T-helper 22 cell (primary cell): Measurements from ENCODE around the gene PAQR4.

Source experiments
- DNase-seq: peaks from one replicate; pipeline ENCODE4 v3.0.0-alpha.2; 2020; ENCODE audit warnings: low read depth

Gene PAQR4

DNA sequence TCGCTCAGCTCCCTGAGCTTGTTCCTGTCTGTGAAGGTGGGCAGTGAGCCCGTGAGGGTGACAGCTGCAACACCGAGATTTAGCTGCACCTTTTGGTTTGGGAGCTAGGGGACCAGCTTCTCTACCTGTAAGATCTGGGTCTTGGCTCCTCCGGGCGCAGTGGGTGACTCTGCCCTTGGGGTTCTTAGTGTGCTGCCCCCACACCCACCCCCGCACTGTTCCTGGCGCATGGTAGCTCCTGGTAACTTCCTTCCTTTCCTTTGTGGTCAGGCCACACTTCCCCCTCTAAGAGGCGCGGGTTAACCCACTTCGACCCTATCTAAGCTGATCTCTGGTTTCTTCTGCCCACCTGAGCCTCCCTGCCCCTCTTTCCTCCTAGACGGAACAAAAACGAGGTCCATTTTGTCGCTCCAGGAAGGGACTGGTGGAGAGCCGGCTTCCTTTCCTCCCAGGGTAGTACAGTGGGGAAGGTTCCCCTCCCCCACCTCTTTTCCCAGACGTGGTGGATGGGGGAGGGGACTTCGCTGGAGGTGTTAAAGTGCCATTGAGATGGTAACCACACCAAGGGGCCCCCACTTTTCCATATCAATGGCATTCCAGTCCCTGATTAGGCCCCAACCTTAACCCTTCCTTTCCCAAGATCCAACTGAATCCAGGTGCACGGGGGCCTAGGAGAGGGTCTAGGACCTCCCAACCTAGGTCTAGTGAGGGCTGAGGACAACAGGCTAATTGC, 39.0 kb downstream of the PAQR4 start:
- DNase-seq: no peak

- DNase-seq: no peak
Observed at GRCh38 chr16:3008690-3009037, 39.5 kb downstream of the PAQR4 start.

DNA sequence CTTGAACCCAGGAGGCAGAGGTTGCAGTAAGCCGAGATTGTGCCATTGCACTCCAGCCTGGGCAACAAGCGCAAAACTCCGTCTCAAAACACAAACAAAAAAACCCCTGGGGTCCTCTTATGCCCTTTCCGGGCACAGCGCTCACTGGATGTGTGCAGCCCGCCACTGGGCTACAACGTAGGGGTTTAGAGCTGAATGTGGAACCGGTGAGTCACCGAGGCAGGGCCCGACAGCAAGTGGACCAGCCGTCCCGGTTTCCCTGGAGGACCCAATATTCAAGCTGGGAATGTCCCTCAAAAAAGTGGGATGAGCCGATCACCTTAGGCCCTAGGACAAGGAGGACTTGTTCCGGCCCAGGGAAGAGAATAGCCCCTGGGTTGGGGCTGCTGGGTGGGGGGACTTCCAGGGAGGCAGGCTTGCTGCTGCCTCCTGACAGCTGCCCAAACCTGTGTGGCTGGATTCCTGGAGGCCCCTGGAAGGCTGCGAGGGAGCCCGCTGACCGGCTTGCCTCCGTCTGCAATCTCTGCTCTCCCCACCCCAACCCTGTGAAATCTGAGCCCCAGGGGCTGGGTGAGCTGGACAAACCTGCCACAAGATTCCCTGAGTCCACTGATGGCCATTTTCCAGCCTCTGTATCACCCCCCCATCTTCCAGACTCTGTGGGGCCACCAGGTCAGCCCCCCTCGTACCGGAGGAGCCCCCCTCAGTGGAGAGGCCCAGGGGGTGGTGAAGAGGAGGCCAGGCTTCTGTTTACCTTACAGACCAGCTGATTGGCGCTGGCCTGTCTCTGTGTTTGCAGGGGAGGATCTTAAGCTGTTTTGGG, 40.6 kb downstream of the PAQR4 start:
- DNase-seq: no peak

DNA sequence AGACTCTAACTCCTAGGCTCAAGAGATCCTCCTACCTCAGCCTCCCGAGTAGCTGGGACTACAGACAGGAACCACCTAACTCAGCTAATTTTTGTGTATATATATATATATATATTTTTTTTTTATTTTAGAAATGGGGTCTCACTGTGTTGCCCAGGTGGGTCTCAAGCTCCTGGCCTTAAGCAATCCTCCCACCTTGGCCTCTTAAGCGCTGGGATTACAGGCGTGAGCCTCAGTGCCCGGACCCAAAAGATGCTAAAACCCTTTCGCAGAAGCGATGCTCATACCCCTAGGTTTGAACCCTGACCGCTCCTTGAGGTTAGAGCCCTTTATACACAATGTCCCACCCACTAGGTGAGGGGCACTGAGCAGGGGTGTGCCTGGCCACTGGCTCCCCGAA, 41.4 kb downstream of the PAQR4 start:
- no peak for DNase-seq

- DNase-seq: no peak
Observed at GRCh38 chr16:3012246-3012645, 43.1 kb downstream of the PAQR4 start.

GRCh38 chr16:3012828-3013420, 43.8 kb downstream of the PAQR4 start, which contains the start of gene CLDN9:
CLDN9 (plus strand) TSS chr16:3012923; CDS start chr16:3013363, 440 bp downstream.
- no peak for DNase-seq

- no peak for DNase-seq
Observed at GRCh38 chr16:3013491-3013951, 44.4 kb downstream of the PAQR4 start.

DNA sequence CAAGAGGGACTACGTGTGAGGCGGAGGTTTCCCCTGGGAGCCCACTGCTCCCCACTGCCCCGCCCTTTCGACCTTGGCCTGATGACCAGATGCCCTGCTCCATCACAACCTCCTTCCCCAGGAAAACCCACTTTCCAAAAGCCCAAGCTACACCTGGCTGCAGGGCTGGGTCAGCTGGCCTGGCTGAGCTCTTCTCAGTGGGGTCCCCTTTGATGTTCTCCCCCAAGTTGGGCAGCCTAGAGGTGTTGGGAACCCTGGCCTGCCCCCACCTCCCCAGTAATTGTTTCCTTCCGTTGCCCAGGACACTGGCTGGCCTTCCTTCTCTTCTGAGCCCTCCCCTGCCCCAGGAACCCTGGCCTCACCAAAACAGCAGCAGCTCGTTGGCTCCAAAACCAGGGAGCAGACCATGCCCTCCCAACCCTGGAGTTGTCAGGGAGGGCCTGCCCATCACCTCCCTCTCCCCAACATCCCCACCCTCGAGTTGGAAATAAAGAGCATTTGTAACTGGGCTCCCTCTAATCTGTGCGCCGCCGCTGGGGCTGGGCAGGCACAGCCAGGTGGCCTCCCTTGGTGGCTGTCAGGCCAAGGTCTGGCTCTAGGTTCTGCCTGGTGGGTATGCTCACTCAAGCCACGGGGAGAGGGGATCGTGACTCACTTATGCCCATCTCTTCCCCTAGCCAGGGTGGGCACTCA, 45.0 kb downstream of the PAQR4 start:
- no peak for DNase-seq

GRCh38 chr16:3014971-3015370, 45.8 kb downstream of the PAQR4 start:
- no peak for DNase-seq

DNA sequence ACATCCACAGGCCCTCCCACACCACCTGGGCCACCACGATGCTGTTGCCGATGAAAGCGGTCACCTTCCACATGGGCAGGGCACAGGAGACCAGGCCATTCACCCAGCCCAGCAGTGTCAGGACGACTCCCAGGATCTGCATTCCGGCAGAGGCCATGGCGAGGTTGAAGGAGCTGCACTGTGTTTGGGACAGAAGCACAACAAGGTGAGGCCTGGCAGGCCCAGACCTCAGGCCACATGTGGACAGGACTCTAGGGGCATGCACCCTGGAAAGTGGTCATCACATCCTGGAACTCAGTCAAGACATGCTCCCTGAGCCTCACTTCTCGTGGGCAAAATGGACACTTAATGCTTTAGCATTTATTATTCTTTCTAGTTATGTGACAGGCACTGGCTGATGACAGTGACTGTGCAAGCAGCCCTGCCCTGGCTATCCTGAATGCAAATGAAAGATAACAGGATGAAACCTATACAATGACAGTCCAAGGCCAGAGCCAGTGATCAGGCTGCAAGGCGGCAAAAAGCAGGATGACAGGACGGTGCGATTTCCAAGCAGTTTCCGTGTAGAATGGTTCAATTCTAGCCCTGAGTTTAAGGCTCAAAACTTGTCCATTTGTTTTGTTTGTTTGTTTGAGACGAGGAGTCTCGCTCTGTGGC, 46.8 kb downstream of the PAQR4 start:
- DNase-seq: no peak

DNA sequence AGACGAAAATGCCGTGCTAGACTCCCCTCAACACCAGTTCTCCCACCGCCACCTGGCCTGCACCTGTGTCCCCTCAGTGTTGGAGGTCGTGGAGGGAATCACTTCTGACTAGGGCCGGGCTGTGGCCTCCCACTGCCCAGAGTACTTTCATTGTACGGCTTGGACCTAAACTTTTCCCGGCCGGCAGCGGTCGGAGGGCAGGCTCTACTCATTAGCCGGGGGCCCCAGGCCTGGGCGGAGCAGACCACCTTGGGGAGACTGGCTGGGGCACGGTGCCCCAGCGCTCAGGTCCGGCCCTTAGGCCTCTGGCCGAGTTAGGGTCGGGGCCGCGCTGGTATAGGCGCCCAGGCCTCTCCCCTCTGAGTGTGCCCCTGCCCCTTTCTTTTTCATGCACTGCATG, 48.2 kb downstream of the PAQR4 start:
- no peak for DNase-seq

- DNase-seq: no peak
Observed at GRCh38 chr16:3017794-3018506, 48.8 kb downstream of the PAQR4 start, which contains the start of gene CLDN6. CLDN6 (minus strand) TSS chr16:3018183; CDS start chr16:3016021, 2,162 bp downstream.

DNA sequence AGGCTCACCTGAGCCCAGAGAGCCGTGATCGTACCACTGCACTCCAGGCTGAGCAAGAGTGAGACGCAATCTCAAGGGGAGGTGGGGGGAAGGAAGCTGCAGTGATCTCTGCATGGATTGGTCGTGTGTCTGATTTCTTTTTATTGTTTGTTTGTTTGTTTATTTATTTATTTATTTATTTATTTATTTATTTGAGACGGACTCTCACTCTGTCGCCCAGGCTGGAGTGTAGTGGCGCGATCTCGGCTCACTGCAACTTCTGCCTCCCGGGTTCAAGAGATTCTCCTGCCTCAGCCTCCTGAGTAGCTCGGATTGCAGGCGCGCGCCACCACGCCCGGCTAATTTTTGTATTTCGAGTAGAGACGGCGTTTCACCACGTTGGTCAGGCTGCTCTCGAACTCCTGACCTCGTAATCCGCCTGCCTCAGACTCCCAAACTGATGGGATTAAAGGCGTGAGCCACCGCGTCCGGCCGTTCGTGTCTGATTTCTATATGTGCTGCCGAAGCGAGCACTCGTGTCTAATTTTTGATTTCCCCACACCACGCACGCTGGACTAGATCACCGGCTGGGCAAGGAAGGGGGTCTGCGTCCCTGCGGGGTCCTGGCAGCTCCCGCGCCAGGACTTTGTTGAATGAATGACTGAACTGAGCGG, 50.6 kb downstream of the PAQR4 start:
- no peak for DNase-seq

DNA sequence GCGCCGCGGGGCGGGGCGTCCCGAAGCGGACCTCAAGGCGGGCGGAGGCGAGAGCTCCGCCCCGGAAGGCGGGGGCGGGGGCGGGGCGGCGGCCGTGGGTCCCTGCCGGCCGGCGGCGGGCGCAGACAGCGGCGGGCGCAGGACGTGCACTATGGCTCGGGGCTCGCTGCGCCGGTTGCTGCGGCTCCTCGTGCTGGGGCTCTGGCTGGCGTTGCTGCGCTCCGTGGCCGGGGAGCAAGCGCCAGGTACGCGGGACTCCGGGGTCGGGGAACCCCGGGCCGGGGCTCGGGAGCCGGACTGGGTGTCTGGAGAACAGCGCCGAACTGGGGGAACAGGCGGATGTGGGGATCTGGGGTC, 51.1 kb downstream of the PAQR4 start, which contains the start of gene TNFRSF12A:
Gene TNFRSF12A (plus strand): TSS at position 122 of the 357 bp plus-strand sequence. CDS start 30 bp downstream, at position 152.
- peak; percentile 53 for DNase-seq

DNA sequence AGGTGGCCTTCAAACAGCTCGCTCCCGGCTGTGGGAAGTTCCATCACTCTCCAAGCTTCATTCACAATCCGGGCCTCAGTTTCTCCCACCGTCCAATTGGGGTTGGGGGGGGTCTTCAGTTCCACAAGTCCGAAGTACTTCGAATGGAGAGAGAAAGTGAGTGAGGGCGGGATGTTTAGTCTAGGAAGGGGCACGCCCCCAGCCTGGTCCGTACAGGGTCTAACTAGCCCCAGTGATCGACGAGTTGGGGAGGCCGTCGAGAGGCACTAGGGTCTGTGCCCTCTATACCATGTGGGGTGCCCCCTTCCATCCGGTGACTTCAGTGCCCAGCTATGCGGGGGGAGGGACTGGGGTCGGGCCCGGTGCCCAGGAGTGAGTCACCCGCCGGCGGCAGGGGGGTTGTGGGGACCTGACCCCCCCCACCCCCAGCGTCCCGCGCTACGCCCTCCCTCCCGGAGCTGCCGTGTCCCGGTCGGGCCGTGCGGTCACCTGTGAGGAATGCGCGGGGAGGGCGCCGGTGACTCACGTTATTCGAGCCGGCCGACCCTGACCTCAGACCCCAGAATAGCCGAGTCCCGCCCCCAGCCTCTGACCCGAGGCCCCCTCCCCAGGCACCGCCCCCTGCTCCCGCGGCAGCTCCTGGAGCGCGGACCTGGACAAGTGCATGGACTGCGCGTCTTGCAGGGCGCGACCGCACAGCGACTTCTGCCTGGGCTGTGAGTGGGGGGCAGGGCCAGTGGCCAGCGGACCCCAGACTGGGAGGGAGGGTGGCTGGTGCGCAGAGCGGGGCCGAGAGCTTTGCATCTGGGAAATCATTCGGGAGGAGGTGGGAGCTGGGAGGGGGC, 51.7 kb downstream of the PAQR4 start:
- peak; percentile 79 for DNase-seq

DNA sequence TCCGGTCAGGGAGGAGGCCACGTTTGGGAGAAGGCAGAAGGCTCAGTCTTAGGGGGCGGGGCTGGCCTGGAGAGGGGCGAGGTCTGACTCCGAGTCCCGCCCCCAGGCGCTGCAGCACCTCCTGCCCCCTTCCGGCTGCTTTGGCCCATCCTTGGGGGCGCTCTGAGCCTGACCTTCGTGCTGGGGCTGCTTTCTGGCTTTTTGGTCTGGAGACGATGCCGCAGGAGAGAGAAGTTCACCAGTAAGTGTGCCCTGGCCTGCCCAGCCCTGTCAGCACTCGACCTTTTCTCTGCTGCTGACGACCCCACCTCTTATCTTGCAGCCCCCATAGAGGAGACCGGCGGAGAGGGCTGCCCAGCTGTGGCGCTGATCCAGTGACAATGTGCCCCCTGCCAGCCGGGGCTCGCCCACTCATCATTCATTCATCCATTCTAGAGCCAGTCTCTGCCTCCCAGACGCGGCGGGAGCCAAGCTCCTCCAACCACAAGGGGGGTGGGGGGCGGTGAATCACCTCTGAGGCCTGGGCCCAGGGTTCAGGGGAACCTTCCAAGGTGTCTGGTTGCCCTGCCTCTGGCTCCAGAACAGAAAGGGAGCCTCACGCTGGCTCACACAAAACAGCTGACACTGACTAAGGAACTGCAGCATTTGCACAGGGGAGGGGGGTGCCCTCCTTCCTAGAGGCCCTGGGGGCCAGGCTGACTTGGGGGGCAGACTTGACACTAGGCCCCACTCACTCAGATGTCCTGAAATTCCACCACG, 52.5 kb downstream of the PAQR4 start:
- peak; percentile 86 for DNase-seq

DNA sequence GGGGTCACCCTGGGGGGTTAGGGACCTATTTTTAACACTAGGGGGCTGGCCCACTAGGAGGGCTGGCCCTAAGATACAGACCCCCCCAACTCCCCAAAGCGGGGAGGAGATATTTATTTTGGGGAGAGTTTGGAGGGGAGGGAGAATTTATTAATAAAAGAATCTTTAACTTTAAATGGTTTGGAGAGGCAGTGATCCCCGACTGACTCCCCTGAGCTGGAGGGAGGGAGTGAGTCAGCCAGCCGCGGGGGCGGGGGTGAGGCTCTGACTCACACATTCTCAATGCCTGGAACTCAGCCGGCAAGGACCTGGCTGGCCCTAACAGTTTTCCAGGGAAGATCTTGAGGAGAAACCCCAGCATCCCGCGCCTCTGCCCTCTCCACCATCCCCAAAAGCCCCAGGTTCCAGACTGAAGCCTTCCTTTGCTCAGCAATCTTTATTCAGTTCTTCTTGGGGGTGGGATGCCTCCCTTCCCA, 53.1 kb downstream of the PAQR4 start:
- DNase-seq: peak; percentile 76

GRCh38 chr16:3022684-3023414, 53.7 kb downstream of the PAQR4 start:
- no peak for DNase-seq
